SH-SY5Y (cell line): ENCODE measurements around the gene PIBF1.

ENCODE experiments used
- GATA2 ChIP-seq: IDR thresholded peaks from 2 replicates; pipeline ENCODE4 v1.6.1; 2011; ENCODE audit warnings: mild to moderate bottlenecking, low read depth, low read length
- GATA3 ChIP-seq: IDR thresholded peaks from 2 replicates; pipeline ENCODE4 v1.6.1; 2011; ENCODE audit warnings: low read depth, mild to moderate bottlenecking, low read length, moderate library complexity

GRCh38 chr13:72820898-72821279, 39.0 kb downstream of the PIBF1 start:
- no peak for TF ChIP-seq GATA2
- TF ChIP-seq GATA3, result no peak
